NCI-H146 (cell line): ENCODE measurements around the gene LAMC2.

Experiments used
- DNase-seq: peaks from one replicate; lab custom pipeline; 2025; lab: John Stamatoyannopoulos, UW

Gene LAMC2

DNA sequence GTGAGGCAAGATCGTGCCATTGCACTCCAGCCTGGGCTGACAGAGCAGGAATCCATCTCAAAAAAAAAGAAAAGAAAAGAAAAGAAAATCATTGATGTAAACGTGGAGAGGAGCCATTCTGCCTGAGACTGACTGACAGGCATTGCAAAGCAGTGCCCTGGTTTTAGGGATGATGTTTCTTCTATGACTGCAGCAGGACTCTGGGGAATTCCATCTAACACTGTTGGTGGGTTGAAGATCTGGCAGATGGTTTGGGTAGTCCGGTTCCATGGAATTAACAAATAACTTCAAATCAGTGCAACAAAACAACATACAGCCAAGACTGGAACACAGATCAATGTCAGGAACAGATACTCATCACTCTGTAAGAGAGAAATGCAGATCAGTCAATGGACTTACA, 17.8 kb upstream of the LAMC2 start:
- no peak for DNase-seq

DNA sequence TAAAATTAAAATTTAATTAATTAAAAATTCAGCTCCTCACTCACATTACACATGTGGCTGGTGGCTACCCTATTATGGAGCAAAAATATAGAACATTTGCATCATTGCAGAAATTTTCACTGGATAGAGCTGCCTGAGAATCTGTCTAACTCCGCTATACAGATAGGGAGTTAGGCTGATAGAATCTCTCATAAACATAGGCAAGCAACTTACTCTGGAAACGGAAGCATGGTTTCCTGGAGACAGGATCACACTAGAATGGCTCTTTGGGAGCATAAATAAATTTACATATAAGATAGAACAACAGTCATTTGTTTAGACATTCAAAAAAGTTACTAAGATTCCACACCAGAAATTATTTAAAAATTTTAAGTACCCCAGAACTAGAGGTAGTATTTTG, 12.2 kb upstream of the LAMC2 start:
- no peak for DNase-seq

DNA sequence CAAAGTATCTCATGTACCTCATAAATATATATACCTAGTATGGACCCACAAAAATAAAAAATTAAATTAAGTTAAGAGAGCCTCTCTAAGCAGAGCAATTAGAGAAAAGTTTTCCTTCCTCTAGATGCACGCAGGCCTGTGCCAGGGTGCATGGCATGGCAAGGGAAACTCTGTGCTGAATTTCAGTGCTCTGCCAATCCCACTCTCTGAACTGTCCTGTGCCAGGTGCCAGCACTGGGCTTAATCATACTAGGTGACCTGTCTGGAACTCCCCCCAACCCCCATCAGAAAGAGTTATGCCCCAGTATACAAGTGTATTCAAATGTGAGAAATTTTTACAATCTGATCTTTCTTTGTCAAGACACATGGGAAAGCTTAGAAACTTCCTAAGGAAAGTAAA, 10.4 kb upstream of the LAMC2 start:
- no peak for DNase-seq

DNA sequence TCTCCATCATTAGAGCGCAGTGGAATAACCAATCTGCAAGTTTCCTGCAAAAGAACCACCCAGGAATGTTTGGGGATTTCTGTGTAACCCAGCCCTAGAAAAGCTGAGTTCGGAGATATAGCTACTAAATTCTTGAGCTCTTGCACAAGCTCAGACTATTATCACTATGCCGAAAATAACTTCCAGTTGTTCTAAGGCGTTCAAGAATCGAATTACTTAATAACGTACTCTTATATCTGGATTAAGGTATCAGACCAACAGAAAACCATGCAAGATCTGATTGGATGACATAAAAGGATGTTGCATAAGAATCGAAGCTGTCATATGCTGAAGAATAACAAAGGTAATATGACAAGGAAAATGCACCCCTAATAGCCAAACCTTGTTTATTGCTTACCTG, 7.5 kb upstream of the LAMC2 start:
- no peak for DNase-seq

DNA sequence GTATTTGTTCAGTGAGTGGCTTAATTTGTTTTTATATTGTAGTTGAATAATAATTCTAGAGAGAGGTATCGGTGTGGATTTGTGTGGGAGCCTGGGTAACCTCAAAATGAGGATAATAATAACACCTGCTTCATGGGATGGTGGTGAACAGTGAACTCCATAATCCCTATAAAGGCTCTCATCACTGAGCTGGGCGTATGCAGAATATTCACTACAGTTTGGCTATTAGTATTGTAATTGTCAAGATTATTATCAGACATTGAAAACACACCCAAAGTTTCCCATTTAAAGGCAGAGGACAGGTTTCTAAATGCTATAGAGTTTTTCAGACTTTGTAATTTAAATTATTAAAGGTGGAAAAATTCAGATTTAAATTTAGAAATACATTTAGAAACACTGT, 7.0 kb upstream of the LAMC2 start:
- no peak for DNase-seq

DNA sequence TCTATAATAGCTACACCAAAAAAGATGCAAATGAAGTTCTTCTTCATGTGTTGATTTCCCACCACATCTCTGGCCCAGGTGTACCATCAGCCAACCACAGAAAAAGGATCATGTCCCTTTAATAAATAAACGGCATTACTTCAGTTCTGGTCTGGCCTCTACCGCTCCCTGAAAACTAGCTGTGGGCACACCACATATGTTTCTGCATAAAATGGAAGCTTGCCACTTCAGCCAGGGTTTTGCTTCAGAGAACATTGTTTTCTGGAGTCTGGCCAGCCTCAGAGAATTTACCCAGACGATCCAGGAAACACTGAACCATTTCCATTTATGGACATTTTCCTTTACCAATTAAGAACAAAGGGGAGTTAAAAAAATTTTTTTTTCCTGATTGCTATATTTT, 5.8 kb upstream of the LAMC2 start:
- no peak for DNase-seq

DNA sequence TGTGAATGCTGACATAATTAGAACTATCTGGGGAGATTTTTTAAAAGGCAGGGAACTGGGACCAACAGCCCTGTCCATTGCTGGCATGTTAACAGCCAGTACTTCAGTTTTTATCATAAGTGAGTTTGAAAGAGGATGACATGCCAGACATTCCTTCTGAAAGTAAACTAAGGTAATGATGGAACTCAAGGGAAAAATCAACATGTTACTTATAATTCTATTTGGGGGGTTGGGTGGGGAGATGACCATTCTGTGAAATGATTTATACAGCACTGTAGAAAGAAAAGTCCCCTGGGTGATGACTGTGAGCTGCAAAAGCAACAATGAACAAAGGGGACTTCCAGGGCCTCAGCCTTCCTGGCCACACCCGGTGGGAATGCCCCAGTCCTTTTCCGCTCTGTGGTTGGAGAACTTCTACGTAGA, 5.4 kb upstream of the LAMC2 start:
- DNase-seq: no peak

DNA sequence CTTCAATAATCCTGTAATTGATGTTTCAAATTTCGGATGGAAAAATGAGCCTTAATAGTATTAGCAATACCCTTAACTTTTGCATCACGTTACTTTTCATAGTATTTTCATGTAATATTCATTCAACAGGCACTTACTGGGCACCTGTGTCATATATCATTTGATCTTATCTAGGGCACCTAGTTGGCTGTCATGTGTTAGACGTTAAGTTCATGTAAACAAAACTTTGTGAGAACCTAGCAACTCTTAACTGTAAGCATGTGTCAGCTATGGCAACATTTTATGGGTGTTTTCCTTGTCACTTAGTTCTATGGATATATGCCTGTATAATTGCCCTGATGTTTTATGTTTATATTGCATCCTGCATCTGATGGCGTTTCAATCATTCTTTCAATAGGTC, 777 bp downstream of the LAMC2 start:
- DNase-seq: no peak

DNA sequence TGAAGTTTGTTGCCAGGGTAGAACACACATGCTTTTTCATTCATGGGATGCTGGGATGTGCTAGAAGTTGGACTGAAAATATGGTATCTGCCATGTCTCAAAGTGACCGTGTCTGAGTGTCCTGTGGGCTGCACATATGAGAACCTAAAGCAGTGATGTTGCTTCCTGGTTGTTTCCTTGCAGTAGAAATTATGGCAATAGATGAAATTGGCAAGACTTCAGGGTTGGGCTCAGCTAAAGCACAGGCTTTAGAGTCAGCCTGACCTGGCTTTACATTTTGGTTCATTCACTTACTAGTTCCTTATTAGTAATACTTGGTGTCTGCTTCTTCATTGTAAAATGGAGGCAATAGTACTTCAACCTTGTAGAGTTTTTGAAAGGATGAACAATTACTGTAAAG, 2.2 kb downstream of the LAMC2 start:
- no peak for DNase-seq

DNA sequence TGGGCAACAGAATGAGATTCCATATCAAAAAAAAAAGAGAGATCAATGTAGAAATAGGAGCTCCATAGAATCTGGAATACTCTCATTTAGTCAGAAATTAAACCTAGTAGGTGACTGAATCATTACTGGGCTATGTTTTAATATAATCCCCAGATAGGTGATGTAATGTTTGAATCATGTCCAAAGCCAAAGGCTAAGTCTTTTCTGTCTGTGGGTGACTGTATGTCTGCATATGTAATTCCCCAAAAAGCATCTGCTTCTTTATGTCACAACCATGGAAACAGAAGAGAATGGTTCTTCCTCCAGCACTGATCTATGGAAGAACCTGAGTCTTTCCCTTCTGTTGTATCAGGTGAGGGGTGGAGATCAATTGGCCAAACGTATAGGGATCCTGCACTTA, 5.8 kb downstream of the LAMC2 start:
- DNase-seq: no peak

DNA sequence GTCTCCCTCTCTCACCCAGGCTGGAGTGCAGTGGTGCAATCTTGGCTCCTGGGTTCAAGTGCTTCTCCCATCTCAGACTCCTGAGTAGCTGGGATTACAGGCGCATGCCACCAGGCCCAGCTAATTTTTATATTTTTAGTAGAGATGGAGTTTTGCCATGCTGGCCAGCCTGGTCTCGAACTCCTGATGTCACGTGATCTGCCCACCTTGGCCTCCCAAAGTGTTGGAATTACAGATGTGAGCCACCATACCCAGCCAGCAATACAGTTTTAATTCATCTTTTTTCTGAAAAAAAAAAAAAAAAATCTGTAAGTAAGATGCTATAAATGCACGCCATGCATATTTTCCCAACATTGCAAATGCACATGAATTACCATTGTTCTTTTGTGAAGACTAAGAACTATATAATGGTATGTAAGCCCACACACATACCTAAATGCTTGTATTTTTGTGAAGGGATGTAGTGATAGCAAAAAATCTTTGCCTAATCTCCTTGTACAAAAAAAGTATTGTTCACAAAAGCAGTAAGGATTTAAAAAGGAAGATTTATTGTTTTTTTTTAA, 8.0 kb downstream of the LAMC2 start:
- no peak for DNase-seq

DNA sequence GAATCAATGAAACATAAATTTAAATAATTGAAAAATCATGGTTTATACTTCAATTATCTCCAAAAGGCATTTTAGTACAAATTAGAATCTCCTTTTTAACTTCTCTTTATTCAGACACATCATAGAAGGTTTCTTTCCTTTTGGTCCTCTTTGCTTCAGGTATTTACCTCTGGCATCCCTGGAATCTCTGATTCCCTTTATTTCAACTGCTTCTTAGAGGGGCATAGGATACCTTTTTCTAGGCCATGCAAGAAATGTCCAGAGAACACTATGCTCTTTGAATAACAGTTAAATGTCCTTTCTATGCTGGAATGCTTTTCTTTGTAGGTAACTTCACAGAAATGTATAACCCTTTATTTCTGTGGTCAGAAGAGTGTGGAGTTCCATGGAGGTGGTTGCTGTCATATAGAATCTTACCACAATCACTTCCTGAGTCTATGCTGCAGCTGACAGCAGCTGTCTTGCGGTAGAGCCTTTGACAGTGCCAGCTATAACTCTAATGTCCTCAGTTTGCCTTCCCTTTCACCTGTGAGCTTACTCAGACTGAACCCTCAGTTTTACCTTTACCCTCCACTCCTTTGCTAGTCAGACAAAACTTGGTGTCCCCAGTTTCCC, 8.6 kb downstream of the LAMC2 start:
- no peak for DNase-seq

DNA sequence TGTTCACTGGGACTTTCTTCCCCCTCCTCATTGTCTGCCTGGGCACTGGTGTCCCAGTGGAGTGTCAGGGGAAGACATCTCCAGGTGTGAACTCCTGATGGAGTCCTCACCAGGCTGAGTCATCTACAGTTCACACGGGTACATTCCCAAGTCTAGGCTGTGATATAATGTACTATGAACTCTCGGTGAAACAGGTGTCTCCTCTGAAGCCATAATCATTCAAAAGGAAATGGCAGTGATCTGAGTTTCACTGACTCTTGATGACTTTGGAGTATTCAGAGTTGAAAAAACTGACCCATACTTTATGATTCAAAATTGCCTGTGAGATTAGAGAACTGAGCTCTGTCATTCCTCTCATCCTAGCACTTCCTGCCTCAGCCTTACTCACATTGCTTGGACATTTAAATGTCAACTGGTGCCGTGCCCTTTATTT, 9.1 kb downstream of the LAMC2 start:
- DNase-seq: no peak

DNA sequence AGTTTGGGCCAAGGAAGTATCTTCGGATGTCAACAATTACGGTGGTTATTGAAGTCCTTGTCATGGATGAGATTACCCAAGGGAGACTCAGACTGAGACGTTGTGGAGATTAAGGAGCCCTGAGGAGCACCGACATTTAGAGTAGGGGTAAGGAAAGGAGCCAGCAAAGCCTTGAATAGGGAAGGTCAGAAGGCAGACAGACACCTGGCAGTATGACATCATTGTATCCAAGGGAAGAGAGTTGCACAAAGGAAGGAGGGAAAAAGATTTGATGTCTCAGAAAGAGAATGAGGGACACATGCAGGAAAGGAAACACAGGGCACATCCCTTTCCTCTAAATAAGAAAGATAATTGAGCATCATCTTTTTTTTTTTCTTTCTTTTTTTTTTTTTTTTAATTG, 11.7 kb downstream of the LAMC2 start:
- no peak for DNase-seq

DNA sequence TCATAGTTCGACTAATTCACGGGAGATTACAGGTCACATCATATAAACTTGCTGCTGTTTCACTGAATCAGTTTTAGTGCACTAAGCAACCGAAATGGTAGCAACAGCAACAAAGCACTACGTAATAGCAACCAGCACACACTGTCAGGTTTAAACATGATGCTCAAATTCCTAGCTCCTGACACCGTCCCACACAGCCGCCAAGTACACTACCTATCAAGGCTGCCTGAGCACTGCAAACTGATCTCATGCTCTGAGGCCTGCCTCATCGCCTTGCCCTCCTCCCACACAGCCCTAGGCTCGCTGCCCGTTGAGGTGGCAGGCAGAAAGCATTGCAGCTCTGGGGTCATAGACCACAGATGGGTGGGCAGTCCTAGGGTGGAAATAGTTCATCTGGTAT, 12.4 kb downstream of the LAMC2 start:
- no peak for DNase-seq

DNA sequence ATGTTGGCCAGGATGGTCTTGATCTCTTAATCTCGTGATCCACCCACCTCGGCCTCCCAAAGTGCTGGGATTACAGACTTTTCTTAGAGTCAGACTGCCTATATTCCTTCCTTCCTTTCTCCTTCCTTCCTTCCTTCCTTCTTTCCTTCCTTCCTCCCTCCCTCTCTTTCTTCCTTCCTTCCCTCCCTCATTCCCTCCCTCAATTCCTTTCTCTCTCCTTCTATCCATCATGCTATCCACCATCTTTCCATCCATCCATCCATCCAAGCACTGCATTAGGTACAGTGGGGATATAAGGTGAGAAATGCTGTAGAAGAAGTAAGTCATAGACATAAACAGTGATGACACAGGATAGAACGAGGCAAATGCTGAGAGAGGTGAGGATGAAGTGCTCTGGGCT, 13.2 kb downstream of the LAMC2 start:
- DNase-seq: no peak

DNA sequence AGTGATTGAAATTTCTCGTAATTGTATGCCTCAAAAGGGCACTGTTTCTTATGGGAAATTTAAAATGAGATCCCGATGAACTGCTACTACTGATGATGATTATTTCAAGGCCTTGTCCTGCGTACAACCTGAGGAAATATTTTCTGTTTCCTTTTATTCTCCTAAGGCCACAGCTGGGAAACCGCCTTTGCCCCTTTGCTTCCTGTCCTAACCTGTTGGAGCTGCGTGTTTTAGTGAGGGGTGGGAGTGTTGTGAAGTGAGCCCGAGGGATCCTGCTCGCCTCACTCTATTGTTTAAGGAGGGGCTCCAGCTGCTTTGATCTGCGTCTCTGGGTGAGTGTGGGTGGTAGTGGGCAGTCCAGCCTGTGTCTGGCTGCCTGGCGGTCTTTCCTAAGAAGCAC, 14.4 kb downstream of the LAMC2 start:
- DNase-seq: no peak

DNA sequence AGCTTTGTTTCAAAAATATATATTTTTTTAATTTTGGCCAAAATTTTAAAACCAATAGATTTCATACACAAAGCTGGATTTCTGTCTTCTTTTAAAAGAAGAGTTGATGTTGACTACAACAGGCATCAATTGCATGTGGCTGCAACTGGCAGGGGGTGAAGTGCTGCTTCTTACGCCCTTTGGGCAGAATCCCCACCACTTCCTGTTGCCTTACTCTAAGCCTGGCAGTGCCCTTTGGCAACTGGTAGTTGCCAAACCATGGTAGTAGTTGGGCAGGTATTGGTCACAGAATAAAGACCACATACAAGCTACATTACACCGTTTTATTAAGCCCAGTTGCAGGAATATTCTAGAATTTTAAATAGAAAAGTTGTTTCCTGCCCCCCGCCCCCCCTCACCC, 17.0 kb downstream of the LAMC2 start:
- no peak for DNase-seq

DNA sequence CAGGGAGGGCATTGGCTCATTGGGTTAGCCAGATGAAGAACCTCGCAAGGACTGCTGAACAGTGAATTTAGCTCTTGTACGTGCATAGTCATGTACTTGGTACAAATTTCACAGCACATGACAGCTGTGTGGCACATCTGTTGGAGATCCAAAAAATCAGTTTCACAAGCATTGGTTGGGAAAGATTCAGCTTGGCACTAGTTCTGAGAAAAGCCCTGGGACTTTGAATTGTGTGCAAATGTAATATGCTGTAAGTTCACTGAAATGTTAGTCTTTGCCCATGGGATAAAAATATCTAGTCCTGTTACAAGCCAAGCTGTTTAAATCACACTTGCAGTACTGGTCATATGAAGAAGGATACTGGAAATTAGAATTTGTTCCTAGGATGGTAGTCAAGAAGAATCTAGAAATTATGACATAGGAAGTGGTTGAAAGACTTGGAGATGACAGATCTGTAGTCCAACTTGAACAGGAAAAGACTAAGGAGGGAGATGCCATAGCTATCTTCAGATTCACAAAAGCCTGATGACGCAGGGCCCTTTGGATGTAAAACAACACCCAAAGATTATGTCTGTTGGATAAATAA, 19.2 kb downstream of the LAMC2 start:
- DNase-seq: no peak

DNA sequence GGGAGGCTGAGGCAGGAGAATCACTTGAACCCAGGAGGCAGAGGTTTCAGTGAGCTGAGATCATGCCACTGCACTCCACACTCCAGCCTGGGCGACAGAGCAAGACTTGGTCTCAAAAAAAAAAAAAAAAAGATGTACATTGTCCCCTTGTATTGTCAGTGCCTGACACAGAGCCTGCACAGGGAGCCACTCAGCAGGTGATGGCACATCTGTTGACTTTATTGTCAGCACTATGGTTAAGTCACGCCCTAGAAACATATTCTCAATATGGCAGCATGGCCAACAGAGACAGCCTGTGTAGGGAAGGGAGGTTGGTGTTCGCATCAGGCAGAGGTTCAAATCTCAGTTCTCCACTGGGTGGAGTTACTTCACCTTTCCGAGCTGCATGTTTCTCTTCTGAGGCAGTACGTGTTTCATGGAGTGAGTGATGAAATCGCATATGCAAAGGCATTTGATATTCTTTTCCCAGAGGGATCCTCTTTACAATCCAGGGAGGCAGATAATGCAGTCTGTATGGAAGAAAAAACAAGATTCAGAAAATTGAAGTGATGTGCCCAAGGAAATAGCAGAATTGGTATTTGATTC, 20.6 kb downstream of the LAMC2 start:
- peak; percentile 32 for DNase-seq

DNA sequence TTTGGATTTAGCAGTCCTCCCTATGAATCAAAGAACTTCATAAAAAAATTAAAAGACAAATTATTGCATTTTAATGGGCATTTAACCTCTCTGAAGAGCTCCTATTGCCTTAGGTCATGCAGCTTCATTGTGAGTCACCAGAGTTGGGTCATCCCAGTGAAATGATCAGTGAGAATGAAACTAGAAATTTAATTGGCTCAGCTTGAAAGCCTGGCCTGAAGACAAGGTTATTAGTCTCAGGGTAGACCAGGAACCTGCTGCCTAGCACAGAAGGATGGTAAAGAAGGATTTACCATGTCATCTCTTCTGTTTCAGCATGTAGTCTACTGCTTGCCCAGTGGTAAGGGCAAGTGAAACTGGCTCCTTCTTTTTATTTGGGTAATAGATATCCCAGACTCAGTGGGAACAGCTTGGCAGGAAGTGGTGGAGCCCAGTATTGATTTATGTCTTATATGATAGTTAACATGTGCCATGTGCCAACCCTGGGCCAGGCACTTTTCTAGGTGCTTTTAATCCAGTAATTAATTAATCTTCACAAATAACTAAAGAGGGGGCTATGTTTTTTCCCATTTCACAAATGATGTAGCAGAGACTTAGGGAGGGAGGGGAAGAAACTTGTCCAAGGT, 23.6 kb downstream of the LAMC2 start:
- DNase-seq: peak; percentile 23

DNA sequence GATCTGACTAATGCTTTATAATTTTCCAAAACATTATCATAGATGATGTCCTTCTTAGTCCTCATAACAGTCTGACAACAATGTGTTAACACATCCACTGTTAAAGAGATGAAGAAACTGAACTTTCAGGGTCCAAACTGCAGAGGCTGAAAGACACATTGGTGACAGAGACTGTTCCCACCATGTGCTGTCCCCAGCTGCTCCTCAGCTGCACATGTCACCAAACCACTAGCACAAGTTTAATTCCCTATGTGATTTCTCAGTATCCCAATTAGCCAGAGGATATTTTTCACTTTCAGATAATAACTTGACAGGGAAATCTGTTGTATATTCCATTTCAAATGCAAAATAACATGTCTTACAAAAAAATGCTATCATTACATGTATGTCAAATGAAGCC, 24.6 kb downstream of the LAMC2 start:
- no peak for DNase-seq

DNA sequence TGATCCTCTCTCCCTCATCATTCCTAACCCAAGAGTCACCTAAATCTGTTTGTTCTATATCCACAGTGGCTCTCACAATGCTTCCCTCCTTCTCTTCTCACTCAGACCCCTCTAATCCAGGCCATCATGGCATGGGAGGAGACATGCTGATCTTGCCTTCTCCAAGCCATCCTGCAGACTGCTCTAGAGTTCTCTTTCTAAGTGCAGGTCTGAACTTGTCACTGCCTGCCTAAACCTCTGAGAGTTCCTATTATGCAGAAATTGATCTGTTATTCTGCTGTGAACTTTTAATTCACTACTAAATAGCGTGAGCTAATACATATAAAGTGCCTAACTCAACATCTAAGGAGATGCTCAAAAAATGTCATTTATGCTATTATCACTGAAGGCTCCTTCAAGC, 26.8 kb downstream of the LAMC2 start:
- no peak for DNase-seq
